Astrocyte (in vitro differentiated cells and primary cell): ENCODE data around the gene FRMD8. TPM values are rescaled to one million over a fixed set of nuclear protein-coding genes. Genes with fewer than 3 reads are reported as not detected.

Experiments
- DNase-seq: peaks from one replicate; pipeline ENCODE4 v3.0.0-alpha.2; 2010; ENCODE audit warnings: low read depth
- FAIRE-seq: peaks from 2 replicates; lab custom pipeline; 2011; peaks lifted over from hg19 to GRCh38; lab: Jason Lieb, UNC
- H2AFZ ChIP-seq: 2 replicates; pipeline ENCODE4 v1.6.0; 2012; ENCODE audit warnings: low read depth, low read length, inconsistent platforms
- H3K27ac ChIP-seq: 2 replicates; pipeline ENCODE4 v1.5.1; 2011; ENCODE audit warnings: low read depth, low read length, inconsistent platforms
- H3K27me3 ChIP-seq: 2 replicates; pipeline ENCODE4 v1.6.0; 2011; ENCODE audit warnings: low read length, inconsistent platforms; ENCODE audit not compliant: insufficient read depth
- H3K36me3 ChIP-seq: 2 replicates; pipeline ENCODE4 v1.5.1; 2011; ENCODE audit warnings: low read length, inconsistent platforms; ENCODE audit not compliant: insufficient read depth
- H3K4me1 ChIP-seq: 2 replicates; pipeline ENCODE4 v1.5.1; 2011; ENCODE audit warnings: low read length, inconsistent platforms; ENCODE audit not compliant: insufficient read depth
- H3K4me2 ChIP-seq: 2 replicates; pipeline ENCODE4 v1.6.0; 2012; ENCODE audit warnings: low read length, inconsistent platforms
- H3K4me3 ChIP-seq: 2 replicates; pipeline ENCODE4 v1.5.1; 2011; ENCODE audit warnings: low read depth, mild to moderate bottlenecking, low read length, inconsistent platforms; ENCODE audit not compliant: insufficient read depth
- H3K79me2 ChIP-seq: 2 replicates; pipeline ENCODE4 v1.6.0; 2012; ENCODE audit warnings: mild to moderate bottlenecking, low read length, inconsistent platforms; ENCODE audit not compliant: insufficient read depth
- H3K9ac ChIP-seq: 2 replicates; pipeline ENCODE4 v1.6.0; 2012; ENCODE audit warnings: mild to moderate bottlenecking, low read length, inconsistent platforms
- H3K9me3 ChIP-seq: 2 replicates; pipeline ENCODE4 v1.5.1; 2012; ENCODE audit warnings: low read depth, mild to moderate bottlenecking, low read length, inconsistent platforms; ENCODE audit not compliant: insufficient read depth
- H4K20me1 ChIP-seq: 2 replicates; pipeline ENCODE4 v1.6.0; 2012; ENCODE audit warnings: low read length, inconsistent platforms; ENCODE audit not compliant: insufficient read depth
- H3K27ac Mint-ChIP-seq: one replicate; pipeline ENCODE4 v1.8.0; 2021; ENCODE audit warnings: mild to moderate bottlenecking, mixed read lengths; ENCODE audit not compliant: unreplicated experiment
- H3K27me3 Mint-ChIP-seq: one replicate; pipeline ENCODE4 v1.8.0; 2021; ENCODE audit warnings: low read depth, mixed read lengths; ENCODE audit not compliant: unreplicated experiment
- H3K36me3 Mint-ChIP-seq: one replicate; pipeline ENCODE4 v1.8.0; 2021; ENCODE audit warnings: low read depth, mixed read lengths; ENCODE audit not compliant: unreplicated experiment
- H3K4me1 Mint-ChIP-seq: one replicate; pipeline ENCODE4 v1.8.0; 2021; ENCODE audit warnings: low read depth, mixed read lengths; ENCODE audit not compliant: unreplicated experiment
- H3K4me3 Mint-ChIP-seq: one replicate; pipeline ENCODE4 v1.8.0; 2021; ENCODE audit warnings: mild to moderate bottlenecking, moderate library complexity, mixed read lengths; ENCODE audit not compliant: unreplicated experiment
- H3K9me3 Mint-ChIP-seq: one replicate; pipeline ENCODE4 v1.8.0; 2021; ENCODE audit warnings: mild to moderate bottlenecking, mixed read lengths; ENCODE audit not compliant: unreplicated experiment
- EZH2 ChIP-seq: IDR thresholded peaks from 2 replicates; pipeline ENCODE4 v1.6.1; 2012; ENCODE audit warnings: mild to moderate bottlenecking, low read length, inconsistent platforms; ENCODE audit not compliant: insufficient read depth
- total RNA-seq: library from RNA; stranded (reverse); gene quantifications from 2 replicates; pipeline ENCODE4 v1.2.1, GENCODE V29; 2021
- TF ChIP-seq, protein P1 (sequence below): IDR thresholded peaks from 2 replicates; pipeline ENCODE4 v1.5.1; 2011; ENCODE audit warnings: low read depth, mild to moderate bottlenecking, inconsistent platforms, low read length, moderate library complexity; ENCODE audit not compliant: insufficient read depth

FRMD8 gene
- total RNA-seq, 1 donor from 2014 or later: 61.2 TPM

DNA sequence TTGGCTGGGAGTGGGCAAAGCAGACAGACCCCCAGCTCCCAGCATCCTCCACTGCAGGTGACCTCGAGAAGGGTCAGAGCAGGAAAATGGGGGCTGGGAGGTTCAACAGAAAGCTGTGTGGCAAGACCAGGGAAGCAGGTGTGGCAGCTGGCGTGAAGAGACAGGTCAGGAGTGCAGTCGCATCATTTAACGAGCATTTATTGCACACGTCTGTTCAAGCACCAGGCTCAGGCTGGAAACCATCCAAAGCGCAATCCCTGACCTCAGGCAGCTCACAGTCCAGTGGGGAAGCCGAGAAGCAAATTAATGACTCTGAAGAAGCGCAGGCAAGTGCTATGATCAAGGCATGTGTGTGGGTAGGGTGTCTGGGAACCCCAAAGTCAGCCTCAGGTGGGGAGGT, 11.4 kb upstream of the FRMD8 start:
- TF ChIP-seq, protein P1, sequence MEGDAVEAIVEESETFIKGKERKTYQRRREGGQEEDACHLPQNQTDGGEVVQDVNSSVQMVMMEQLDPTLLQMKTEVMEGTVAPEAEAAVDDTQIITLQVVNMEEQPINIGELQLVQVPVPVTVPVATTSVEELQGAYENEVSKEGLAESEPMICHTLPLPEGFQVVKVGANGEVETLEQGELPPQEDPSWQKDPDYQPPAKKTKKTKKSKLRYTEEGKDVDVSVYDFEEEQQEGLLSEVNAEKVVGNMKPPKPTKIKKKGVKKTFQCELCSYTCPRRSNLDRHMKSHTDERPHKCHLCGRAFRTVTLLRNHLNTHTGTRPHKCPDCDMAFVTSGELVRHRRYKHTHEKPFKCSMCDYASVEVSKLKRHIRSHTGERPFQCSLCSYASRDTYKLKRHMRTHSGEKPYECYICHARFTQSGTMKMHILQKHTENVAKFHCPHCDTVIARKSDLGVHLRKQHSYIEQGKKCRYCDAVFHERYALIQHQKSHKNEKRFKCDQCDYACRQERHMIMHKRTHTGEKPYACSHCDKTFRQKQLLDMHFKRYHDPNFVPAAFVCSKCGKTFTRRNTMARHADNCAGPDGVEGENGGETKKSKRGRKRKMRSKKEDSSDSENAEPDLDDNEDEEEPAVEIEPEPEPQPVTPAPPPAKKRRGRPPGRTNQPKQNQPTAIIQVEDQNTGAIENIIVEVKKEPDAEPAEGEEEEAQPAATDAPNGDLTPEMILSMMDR: no peak
- TF ChIP-seq EZH2: no peak
- Mint-ChIP-seq H3K27me3 (peaks cover 2% of the 10 kb centered on the region), H3K4me1 (peaks cover 20% of the 10 kb centered on the region), H3K27ac (peak overlapping the region; percentile 47), H3K9me3 (no peaks in the 10 kb centered on the region), H3K36me3 (no peaks in the 10 kb centered on the region), H3K4me3 (no peak overlapping the region)
- no peak overlapping the region for H3K9ac ChIP-seq
- H3K9me3 ChIP-seq: no peaks in the 10 kb centered on the region
- H3K4me2 ChIP-seq: no peak overlapping the region
- FAIRE-seq (no peak), DNase-seq (no peak)
- H3K36me3 ChIP-seq: no peaks in the 10 kb centered on the region
- peaks cover 10% of the 10 kb centered on the region for H3K4me1 ChIP-seq
- no peak overlapping the region for H2AFZ ChIP-seq
- H3K27me3 ChIP-seq: no peaks in the 10 kb centered on the region
- H3K4me3 ChIP-seq: no peak overlapping the region
- no peak overlapping the region for H3K27ac ChIP-seq
- H4K20me1 ChIP-seq: no peaks in the 10 kb centered on the region
- H3K79me2 ChIP-seq: no peaks in the 10 kb centered on the region

DNA sequence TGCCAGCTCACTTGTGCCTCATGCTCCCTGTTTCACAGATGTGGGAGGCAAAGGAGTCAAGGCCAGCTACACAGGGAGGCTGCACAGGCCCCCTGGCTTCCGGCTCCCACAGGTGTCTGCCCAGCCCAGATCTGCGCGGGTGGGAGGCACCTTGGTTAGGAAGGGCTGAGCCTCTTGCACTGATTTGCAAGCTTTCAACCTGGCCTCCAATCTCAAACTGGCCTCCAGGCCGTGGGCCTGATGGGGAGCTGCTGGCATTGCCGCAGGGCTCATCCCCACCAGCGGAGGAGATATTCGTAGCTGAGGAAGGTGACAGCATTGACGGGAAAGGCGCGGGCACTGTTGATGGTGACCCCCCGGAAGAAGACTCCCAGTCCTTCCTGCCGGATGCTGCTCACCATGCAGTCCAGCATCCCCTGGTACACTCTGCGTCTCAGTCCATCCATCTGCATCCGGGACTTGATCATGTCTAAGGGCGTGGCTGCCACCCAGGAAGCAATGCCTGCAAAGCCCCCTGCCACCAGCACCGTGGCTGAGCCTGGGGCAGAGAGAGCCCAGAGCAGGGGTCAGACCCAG, 10.2 kb upstream of the FRMD8 start:
- no peaks in the 10 kb centered on the region for H3K36me3 Mint-ChIP-seq
- H3K79me2 ChIP-seq: no peaks in the 10 kb centered on the region
- H3K27me3 ChIP-seq: no peaks in the 10 kb centered on the region
- H3K4me3 ChIP-seq: no peak overlapping the region
- TF ChIP-seq, protein P1: no peak
- no peak for TF ChIP-seq EZH2
- H3K36me3 ChIP-seq: no peaks in the 10 kb centered on the region
- H3K4me1 ChIP-seq: peaks cover 4% of the 10 kb centered on the region
- no peaks in the 10 kb centered on the region for H4K20me1 ChIP-seq
- DNase-seq: no peak
- peaks cover 12% of the 10 kb centered on the region for H3K4me1 Mint-ChIP-seq
- FAIRE-seq: no peak
- no peak overlapping the region for H2AFZ ChIP-seq
- H3K9ac ChIP-seq: no peak overlapping the region
- peaks cover 2% of the 10 kb centered on the region for H3K27me3 Mint-ChIP-seq
- no peaks in the 10 kb centered on the region for H3K9me3 Mint-ChIP-seq
- no peak overlapping the region for H3K4me3 Mint-ChIP-seq
- no peak overlapping the region for H3K27ac ChIP-seq
- no peak overlapping the region for H3K4me2 ChIP-seq
- H3K9me3 ChIP-seq: no peaks in the 10 kb centered on the region
- H3K27ac Mint-ChIP-seq: no peak overlapping the region

DNA sequence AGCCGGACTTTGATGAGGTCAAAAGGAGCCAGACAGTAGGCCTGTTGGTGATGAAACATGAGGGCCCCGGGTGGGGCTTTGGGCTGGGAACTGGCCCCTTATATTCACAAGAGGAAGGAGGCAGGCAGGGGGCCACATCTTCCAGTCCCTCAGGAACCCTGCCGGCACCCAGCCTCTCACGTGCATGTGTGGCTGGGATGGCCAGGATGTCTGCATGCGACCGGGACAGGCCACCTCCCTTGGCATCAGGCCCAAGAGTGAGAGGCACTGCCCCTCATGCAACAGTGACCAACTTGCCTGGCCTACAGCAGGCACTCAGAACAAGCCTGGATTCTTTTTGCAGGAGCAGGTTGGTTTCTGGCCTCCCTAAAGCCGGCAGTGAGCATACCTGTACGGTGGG, 9.4 kb upstream of the FRMD8 start:
- no peak overlapping the region for H3K9ac ChIP-seq
- no peaks in the 10 kb centered on the region for H4K20me1 ChIP-seq
- FAIRE-seq: no peak
- TF ChIP-seq, protein P1: no peak
- no peak for TF ChIP-seq EZH2
- no peaks in the 10 kb centered on the region for H3K79me2 ChIP-seq
- Mint-ChIP-seq H3K9me3 (no peaks in the 10 kb centered on the region), H3K27me3 (peaks cover 2% of the 10 kb centered on the region), H3K36me3 (no peaks in the 10 kb centered on the region), H3K27ac (no peak overlapping the region), H3K4me1 (peaks cover 11% of the 10 kb centered on the region), H3K4me3 (no peak overlapping the region)
- no peak overlapping the region for H3K4me3 ChIP-seq
- no peaks in the 10 kb centered on the region for H3K36me3 ChIP-seq
- H2AFZ ChIP-seq: no peak overlapping the region
- no peaks in the 10 kb centered on the region for H3K27me3 ChIP-seq
- H3K4me1 ChIP-seq: peaks cover 5% of the 10 kb centered on the region
- H3K4me2 ChIP-seq: no peak overlapping the region
- H3K27ac ChIP-seq: no peak overlapping the region
- no peaks in the 10 kb centered on the region for H3K9me3 ChIP-seq
- no peak for DNase-seq
